ENCODE measurements around the gene LYRM2.

The LYRM2 gene, protein sequence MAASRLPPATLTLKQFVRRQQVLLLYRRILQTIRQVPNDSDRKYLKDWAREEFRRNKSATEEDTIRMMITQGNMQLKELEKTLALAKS

DNA sequence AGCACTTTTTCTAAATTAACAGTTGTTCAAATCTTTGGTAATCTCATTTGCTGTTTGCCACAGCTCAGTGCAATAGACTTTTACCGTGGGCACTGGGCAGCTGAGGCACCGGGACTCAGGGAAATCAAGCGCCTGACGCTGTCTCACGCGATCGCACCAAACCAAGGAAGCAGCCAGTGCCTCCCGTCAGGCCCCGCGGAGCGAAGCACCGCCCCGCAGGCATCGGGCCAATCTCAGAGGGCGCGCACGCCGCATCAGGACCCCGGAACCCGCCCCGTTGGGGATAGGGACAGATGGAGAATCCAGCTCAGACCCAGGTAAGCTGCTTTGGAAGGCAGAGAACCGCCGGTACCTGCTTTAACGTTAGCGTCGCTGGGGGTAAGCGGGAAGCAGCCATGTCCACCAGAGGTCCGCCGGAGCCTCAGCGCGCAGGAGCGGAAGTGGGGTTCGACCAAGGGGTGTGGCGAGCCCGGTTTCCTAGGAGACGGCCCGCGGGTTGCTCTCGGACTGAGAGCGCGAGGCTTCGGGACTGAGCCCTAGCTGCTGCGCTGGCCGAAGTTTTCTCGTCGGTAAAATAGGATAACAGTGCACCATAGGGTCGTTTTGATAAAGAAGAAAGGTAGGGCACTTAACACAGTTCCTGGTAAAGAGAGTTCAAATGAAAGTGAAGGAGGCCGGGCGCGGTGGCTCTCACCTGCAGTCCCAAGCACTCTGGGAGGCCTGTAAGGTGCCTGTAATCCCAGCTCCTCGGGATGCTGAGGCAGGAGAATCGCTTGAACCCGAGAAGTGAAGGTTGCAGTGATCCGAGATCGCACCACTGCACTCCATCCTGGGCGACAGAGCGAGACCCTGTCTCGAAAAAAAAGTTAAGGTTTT is at the start of gene LYRM2:
Gene LYRM2, minus strand, starts transcription at position 428 of the 876 bp plus-strand sequence. Its CDS starts 31 bp downstream, at position 397.
- Histone ChIP-seq H3K9ac (ENCODE audit: low read length) (peak within 1 kb of the TSS; percentile 94), H3K27me3 (replicated peaks; ENCODE audit: control insufficient read depth, insufficient read depth, low read length) (no peaks in the 10 kb centered on the region), H3K4me3 (ENCODE audit: low read length) (peak within 1 kb of the TSS; percentile 96), H3K4me1 (ENCODE audit: control insufficient read depth, insufficient read depth, low read length) (peaks cover 23% of the 10 kb centered on the region), H3K36me3 (ENCODE audit: control insufficient read depth, insufficient read depth, low read length, severe bottlenecking) (peaks cover 18% of the 10 kb centered on the region), H3K9me3 (ENCODE audit: control insufficient read depth, low read length) (no peaks in the 10 kb centered on the region)
- DNase-seq (ENCODE audit: low read depth) = peak; percentile 98

DNA sequence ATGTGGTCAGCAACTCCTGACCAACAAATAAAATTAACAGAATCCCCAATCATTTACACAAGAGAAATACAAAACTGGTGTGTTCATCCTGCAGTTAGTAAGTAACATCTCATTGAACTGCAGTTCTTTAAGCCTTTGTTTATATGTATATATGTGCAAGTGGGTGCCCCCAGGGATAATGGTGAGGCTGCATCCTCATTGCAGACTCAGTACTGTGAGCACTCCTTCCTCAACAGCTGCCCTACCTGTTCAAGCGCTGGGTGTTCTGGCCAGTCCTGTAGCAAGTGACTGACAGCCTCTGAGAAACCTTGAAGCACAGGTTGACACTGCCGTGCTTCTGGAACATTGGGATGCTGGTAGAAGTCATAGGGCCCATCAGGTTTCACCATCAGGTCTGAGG is 49.8 kb upstream of the LYRM2 start:
- no peak overlapping the region for H3K4me3 ChIP-seq (ENCODE audit: low read length)
- H3K4me1 ChIP-seq (ENCODE audit: control insufficient read depth, insufficient read depth, low read length) = no peaks in the 10 kb centered on the region
- H3K9me3 ChIP-seq (ENCODE audit: control insufficient read depth, low read length) = no peaks in the 10 kb centered on the region
- no peak overlapping the region for H3K9ac ChIP-seq (ENCODE audit: low read length)
- H3K36me3 ChIP-seq (ENCODE audit: control insufficient read depth, insufficient read depth, low read length, severe bottlenecking) = peaks cover 96% of the 10 kb centered on the region
- H3K27me3 ChIP-seq (replicated peaks; ENCODE audit: control insufficient read depth, insufficient read depth, low read length) = no peaks in the 10 kb centered on the region
- no peak for DNase-seq (ENCODE audit: low read depth)

DNA sequence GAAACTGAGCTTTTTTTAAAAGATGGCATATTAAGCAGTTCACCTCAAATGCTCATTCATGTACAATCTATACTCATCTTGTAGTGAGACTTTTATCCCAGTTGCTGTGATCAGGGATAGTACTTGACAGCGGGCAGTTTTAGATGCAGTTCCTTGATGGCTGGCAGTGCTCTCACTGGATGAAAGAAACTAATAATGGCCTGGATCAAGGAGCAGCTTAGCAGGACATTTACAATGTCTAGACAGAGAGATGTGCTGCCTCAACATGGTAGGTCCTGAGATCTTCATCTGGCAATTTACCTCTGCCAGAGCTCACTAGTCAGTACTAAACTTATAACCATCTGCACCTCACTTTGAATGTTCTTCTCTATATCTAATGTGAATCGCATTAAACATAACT is 46.8 kb upstream of the LYRM2 start:
- Histone ChIP-seq H3K4me1 (ENCODE audit: control insufficient read depth, insufficient read depth, low read length) (no peaks in the 10 kb centered on the region), H3K9me3 (ENCODE audit: control insufficient read depth, low read length) (no peaks in the 10 kb centered on the region), H3K4me3 (ENCODE audit: low read length) (no peak overlapping the region), H3K9ac (ENCODE audit: low read length) (no peak overlapping the region), H3K36me3 (ENCODE audit: control insufficient read depth, insufficient read depth, low read length, severe bottlenecking) (peaks cover 93% of the 10 kb centered on the region), H3K27me3 (replicated peaks; ENCODE audit: control insufficient read depth, insufficient read depth, low read length) (no peaks in the 10 kb centered on the region)
- DNase-seq (ENCODE audit: low read depth) = no peak

DNA sequence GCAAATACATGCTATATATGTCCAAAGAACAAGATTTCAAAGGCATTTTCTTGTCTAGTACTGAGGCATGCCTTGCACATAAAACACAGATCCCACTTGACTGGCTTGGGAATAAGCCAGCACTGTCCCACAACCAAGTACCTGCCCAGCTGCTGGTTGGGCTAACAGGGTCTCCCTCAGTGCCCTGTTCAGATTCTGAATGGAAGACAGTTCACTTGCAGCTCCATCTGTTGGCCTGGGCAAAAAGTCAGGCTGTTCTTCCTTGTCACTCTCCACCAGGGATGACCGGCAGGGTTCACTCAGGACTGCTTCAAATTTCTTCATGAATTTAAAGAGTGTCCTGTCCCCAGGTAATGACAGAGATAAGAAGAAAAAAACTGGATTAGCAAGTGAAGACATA is 44.4 kb upstream of the LYRM2 start:
- Histone ChIP-seq H3K36me3 (ENCODE audit: control insufficient read depth, insufficient read depth, low read length, severe bottlenecking) (peaks cover 93% of the 10 kb centered on the region), H3K9ac (ENCODE audit: low read length) (no peak overlapping the region), H3K9me3 (ENCODE audit: control insufficient read depth, low read length) (no peaks in the 10 kb centered on the region), H3K27me3 (replicated peaks; ENCODE audit: control insufficient read depth, insufficient read depth, low read length) (no peaks in the 10 kb centered on the region), H3K4me3 (ENCODE audit: low read length) (no peak overlapping the region), H3K4me1 (ENCODE audit: control insufficient read depth, insufficient read depth, low read length) (no peaks in the 10 kb centered on the region)
- no peak for DNase-seq (ENCODE audit: low read depth)

DNA sequence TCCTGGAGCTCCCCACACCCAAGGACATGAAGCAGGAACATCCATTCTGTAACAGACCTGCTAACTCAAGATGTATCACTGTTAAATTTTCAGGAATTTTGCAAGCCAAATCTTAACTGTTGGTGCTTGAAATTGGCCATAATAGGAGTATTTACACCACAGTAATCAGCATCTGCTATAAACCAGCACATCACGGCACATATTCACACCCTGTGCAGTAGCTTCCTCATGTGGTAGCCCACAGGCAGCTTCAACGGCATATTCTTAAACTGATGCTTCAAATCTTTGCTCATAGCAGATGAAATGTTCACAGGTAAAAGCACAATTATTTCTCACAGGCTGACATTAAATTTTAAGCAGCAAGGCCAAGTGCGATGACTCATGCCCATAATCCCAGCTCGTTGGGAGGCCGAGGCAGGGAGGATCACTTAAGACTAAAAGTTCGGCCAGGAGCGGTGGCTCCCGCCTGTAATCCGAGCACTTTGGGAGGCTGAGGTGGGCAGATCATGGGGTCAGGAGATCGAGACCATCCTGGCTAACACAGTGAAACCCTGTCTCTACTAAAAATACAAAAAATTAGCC is 43.5 kb upstream of the LYRM2 start:
- H3K9ac ChIP-seq (ENCODE audit: low read length) = no peak overlapping the region
- no peak for DNase-seq (ENCODE audit: low read depth)
- no peaks in the 10 kb centered on the region for H3K27me3 ChIP-seq (replicated peaks; ENCODE audit: control insufficient read depth, insufficient read depth, low read length)
- H3K4me3 ChIP-seq (ENCODE audit: low read length) = no peak overlapping the region
- peaks cover 92% of the 10 kb centered on the region for H3K36me3 ChIP-seq (ENCODE audit: control insufficient read depth, insufficient read depth, low read length, severe bottlenecking)
- no peaks in the 10 kb centered on the region for H3K9me3 ChIP-seq (ENCODE audit: control insufficient read depth, low read length)
- no peaks in the 10 kb centered on the region for H3K4me1 ChIP-seq (ENCODE audit: control insufficient read depth, insufficient read depth, low read length)

DNA sequence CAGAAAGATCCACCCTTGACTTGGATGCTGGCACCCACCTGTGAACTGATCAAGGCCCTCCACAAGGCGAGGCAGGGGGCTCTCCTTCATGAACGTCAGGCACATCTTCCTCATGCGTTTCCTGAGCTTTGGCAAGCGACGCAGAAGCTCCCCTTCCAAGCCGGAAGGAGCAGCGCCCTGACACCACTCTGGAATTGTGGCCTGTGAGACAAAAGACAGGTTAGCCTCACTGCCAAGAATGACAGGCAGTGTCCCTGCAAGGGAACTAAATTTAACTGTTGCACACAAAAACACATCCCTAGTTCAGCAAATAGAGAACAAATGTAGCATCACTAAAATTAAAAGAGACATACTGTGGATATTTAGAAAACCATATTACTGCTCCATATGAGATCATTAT is 42.0 kb upstream of the LYRM2 start:
- peaks cover 8% of the 10 kb centered on the region for H3K4me1 ChIP-seq (ENCODE audit: control insufficient read depth, insufficient read depth, low read length)
- H3K9ac ChIP-seq (ENCODE audit: low read length) = no peak overlapping the region
- DNase-seq (ENCODE audit: low read depth) = no peak
- H3K27me3 ChIP-seq (replicated peaks; ENCODE audit: control insufficient read depth, insufficient read depth, low read length) = no peaks in the 10 kb centered on the region
- H3K36me3 ChIP-seq (ENCODE audit: control insufficient read depth, insufficient read depth, low read length, severe bottlenecking) = peaks cover 86% of the 10 kb centered on the region
- H3K9me3 ChIP-seq (ENCODE audit: control insufficient read depth, low read length) = no peaks in the 10 kb centered on the region
- no peak overlapping the region for H3K4me3 ChIP-seq (ENCODE audit: low read length)

DNA sequence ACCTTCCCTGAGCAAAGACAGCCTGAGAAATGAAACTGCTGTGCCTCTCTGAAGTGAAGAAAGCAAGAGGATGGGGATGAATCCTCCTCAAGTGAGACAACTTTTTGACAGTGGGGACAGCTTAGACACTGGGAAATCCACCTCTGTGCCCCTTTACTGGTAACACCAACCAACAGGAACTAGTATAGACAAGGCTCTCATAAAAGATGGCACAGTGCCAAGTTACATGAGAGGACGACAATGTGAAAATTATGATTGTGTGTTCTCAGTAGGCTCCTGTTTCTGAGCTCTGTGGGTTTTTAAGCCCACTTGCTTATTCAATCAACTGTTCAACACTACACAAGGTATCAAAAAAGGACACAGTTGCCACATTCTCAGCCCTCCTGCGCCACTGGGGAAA is 41.6 kb upstream of the LYRM2 start:
- peaks cover 86% of the 10 kb centered on the region for H3K36me3 ChIP-seq (ENCODE audit: control insufficient read depth, insufficient read depth, low read length, severe bottlenecking)
- H3K4me3 ChIP-seq (ENCODE audit: low read length) = no peak overlapping the region
- no peak for DNase-seq (ENCODE audit: low read depth)

DNA sequence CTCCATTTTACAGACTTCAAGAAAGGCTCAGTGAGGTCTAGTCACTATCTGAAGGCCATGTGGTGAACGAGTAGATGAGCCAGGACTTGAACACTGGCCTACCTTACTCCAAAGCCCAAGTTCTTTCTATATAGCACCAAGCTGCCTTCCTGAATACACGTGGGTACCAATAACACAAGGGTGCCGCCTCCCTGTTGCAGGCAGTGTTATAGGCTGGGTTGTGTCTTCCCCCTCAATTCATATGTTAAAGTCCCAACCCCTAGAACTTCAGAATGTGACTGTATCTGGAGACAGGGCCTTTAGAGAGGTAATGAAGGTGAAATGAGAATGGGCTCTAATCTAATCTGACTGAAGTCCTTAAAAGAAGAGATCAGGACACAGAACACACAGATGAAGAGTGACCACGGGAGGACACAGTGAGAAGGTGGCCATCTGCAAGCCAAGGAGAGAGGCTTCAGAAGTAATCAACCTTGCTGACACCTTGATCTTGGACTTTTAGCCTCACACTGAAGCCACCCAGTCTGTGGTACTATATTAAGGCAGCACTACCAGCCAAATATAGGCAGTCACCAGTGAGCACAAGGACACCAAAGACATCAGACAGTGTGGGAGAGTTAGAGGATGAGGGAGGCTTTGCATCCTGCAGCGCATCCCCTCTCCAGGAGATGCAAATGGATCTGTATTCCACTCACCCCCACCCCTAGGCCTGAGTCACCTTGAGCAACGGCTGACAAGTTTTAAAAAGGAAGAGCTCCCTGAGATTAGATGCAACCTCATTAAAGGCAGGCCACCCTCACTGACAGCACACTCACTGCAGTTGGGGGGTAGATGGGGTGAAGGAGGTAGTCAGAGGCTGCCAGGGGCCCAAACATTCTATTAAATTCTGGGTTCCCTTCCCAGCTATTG is 40.9 kb upstream of the LYRM2 start:
- H3K4me3 ChIP-seq (ENCODE audit: low read length) = no peak overlapping the region
- no peaks in the 10 kb centered on the region for H3K27me3 ChIP-seq (replicated peaks; ENCODE audit: control insufficient read depth, insufficient read depth, low read length)
- peaks cover 86% of the 10 kb centered on the region for H3K36me3 ChIP-seq (ENCODE audit: control insufficient read depth, insufficient read depth, low read length, severe bottlenecking)
- H3K4me1 ChIP-seq (ENCODE audit: control insufficient read depth, insufficient read depth, low read length) = peaks cover 8% of the 10 kb centered on the region
- no peak overlapping the region for H3K9ac ChIP-seq (ENCODE audit: low read length)
- no peaks in the 10 kb centered on the region for H3K9me3 ChIP-seq (ENCODE audit: control insufficient read depth, low read length)
- DNase-seq (ENCODE audit: low read depth) = no peak

More for the DNA sequence above, 41.6 kb upstream of the LYRM2 start:
- Histone ChIP-seq H3K4me1 (ENCODE audit: control insufficient read depth, insufficient read depth, low read length) (peaks cover 8% of the 10 kb centered on the region), H3K9ac (ENCODE audit: low read length) (no peak overlapping the region), H3K9me3 (ENCODE audit: control insufficient read depth, low read length) (no peaks in the 10 kb centered on the region), H3K27me3 (replicated peaks; ENCODE audit: control insufficient read depth, insufficient read depth, low read length) (no peaks in the 10 kb centered on the region)

DNA sequence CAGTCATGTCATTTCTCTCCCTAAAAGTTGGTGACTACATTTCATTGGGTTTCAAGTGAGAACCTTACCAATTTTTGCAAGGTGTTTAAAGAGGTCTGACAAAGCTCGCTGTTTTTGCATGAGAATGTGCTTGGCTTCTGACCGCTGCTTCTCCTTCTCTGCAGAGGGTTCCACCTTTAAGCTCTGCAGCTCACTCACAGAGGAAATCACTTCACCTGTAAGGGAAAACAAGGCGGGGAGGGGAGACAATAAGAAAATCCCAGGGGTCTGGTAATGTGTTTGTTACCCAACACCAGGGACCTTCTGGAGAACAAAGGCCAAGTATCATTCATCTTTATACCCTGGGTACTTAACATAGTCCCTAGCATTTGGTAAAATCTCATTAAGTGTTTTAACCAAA is 40.0 kb upstream of the LYRM2 start:
- Histone ChIP-seq H3K27me3 (replicated peaks; ENCODE audit: control insufficient read depth, insufficient read depth, low read length) (no peaks in the 10 kb centered on the region), H3K9ac (ENCODE audit: low read length) (no peak overlapping the region), H3K4me1 (ENCODE audit: control insufficient read depth, insufficient read depth, low read length) (peaks cover 8% of the 10 kb centered on the region), H3K36me3 (ENCODE audit: control insufficient read depth, insufficient read depth, low read length, severe bottlenecking) (peaks cover 88% of the 10 kb centered on the region), H3K4me3 (ENCODE audit: low read length) (no peak overlapping the region), H3K9me3 (ENCODE audit: control insufficient read depth, low read length) (no peaks in the 10 kb centered on the region)
- no peak for DNase-seq (ENCODE audit: low read depth)

DNA sequence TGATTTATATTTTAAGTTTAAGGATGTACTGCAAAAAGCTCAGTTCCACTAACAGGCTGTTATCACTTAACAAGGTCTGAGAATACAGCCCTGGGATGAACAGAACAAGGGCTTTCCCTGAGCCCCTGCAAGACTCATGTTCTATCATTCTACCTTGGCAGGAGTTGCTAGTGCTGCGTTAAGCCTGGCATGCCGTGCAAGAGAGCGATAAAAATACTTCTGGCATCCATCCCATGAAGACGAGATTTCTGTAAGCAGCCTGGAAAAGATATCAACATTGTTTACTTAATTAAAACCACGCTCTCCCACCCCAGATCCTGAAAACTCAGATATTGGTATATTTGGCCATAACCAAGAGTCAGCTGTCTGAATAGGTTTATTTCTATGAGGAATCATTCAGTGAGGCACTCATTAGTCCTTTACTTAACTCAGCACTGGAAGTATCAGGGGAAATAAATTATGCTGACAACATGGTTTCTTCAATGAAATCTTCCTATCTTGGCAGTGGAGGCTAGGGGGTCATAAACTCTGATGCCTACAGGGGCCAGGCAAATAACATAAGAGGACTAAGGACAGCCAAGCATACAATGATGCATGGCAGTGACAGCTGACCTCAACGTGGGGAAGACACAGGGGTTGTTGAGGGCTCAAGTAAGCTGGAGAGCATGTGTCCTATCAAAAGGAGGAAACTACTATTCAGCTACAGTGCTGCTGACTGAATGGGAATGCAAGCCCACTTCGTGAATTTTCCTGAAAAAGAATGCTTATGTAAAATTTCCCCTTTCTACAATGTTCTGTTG is 37.6 kb upstream of the LYRM2 start:
- Histone ChIP-seq H3K4me1 (ENCODE audit: control insufficient read depth, insufficient read depth, low read length) (peaks cover 8% of the 10 kb centered on the region), H3K36me3 (ENCODE audit: control insufficient read depth, insufficient read depth, low read length, severe bottlenecking) (peaks cover 92% of the 10 kb centered on the region)
- DNase-seq (ENCODE audit: low read depth) = peak; percentile 36

More for the DNA sequence above, 37.6 kb upstream of the LYRM2 start:
- no peaks in the 10 kb centered on the region for H3K27me3 ChIP-seq (replicated peaks; ENCODE audit: control insufficient read depth, insufficient read depth, low read length)
- H3K4me3 ChIP-seq (ENCODE audit: low read length) = no peak overlapping the region
- H3K9ac ChIP-seq (ENCODE audit: low read length) = no peak overlapping the region
- H3K9me3 ChIP-seq (ENCODE audit: control insufficient read depth, low read length) = no peaks in the 10 kb centered on the region

Measured in adipocyte (in vitro differentiated cells).